Sigmoid colon (tissue), 7 donors: Measurements from ENCODE around the gene KCNAB3. TPM values are rescaled to one million over a fixed set of nuclear protein-coding genes. Genes with fewer than 3 reads are reported as not detected.
A peak's percentile ranks its signal among the peaks of the same experiment; 100 is the strongest.

Experiments used
- DNase-seq: peaks from one replicate; pipeline ENCODE4 v3.0.0-alpha.2; 2019
- H3K27ac ChIP-seq, 4 donors: fragments of 200-600 bp; sonication (generic); one replicate each; pipeline ENCODE4 v1.5.1; 2016 to 2019; ENCODE audit warnings: mild to moderate bottlenecking in 1 of 4
- H3K27me3 ChIP-seq, 3 donors: fragments of 200-600 bp; sonication (generic); one replicate each; pipeline ENCODE4 v1.5.1; 2019; ENCODE audit warnings: mild to moderate bottlenecking in 1 of 3
- H3K36me3 ChIP-seq, 4 donors: fragments of 200-600 bp; sonication (generic); one replicate each; pipeline ENCODE4 v1.5.1; 2016 to 2019
- H3K4me1 ChIP-seq, 4 donors: fragments of 200-600 bp; sonication (generic); one replicate each; pipeline ENCODE4 v1.5.1; 2017 to 2019
- H3K4me3 ChIP-seq, 4 donors: fragments of 200-600 bp; sonication (generic); one replicate each; pipeline ENCODE4 v1.5.1; 2017 to 2019; ENCODE audit warnings: mild to moderate bottlenecking in 2 of 4, moderate library complexity in 1 of 4
- H3K9me3 ChIP-seq, 4 donors: fragments of 200-600 bp in 3 of 4; sonication (generic) in 3 of 4; one replicate each; pipeline versions ENCODE4 v1.5.1 to v1.6.1; 2013 to 2019
- CTCF ChIP-seq, 4 experiments: fragments of 450-650 bp in 3 of 4; fragments of 200-600 bp in 1 of 4; IDR thresholded peaks; one replicate each; pipeline ENCODE4 v1.5.1; 2016 to 2019; ENCODE audit warnings: antibody characterized with exemption in 4 of 4, mild to moderate bottlenecking in 3 of 4, moderate library complexity in 2 of 4
- EP300 ChIP-seq, 4 donors: sonication (generic); formaldehyde crosslinking; IDR thresholded peaks; one replicate each; pipeline ENCODE4 v1.6.1; 2017; ENCODE audit warnings: antibody characterized with exemption in 4 of 4
- POLR2A ChIP-seq, 2 donors: fragments of 450-650 bp; IDR thresholded peaks; one replicate each; pipeline ENCODE4 v1.6.1; 2016; ENCODE audit warnings: antibody characterized with exemption in 2 of 2, mild to moderate bottlenecking in 2 of 2, moderate library complexity in 2 of 2
- POLR2AphosphoS5 ChIP-seq, 4 donors: sonication (generic); formaldehyde crosslinking; IDR thresholded peaks; one replicate each; pipeline ENCODE4 v1.6.1; 2017; ENCODE audit warnings: antibody characterized with exemption in 4 of 4
- WGBS, 2 donors: extraction: QIAGEN DNeasy Blood & Tissue Kit; methylation state at CpG; one replicate each; pipeline ENCODE4 v1.1.7; 2013; 5-methylcytosine and 5-hydroxymethylcytosine counted together
- intact Hi-C: fragments of 100-400 bp; cut with DNase I; formaldehyde crosslinking; loops from one replicate; pipeline ENCODE4 v1.15.1; 2023
- polyA plus RNA-seq, 3 donors: library from polyadenylated mRNA; stranded (reverse); fragments of 200-250 nt; gene quantifications; one replicate each; pipeline ENCODE4 v1.2.3, GENCODE V29; 2013
- total RNA-seq, 4 donors: library from RNA; depleted of rRNA; stranded (reverse); fragments of >200 nt; gene quantifications; one replicate each; pipeline ENCODE4 v1.1.0, GENCODE V29; 2016
- donor health status: healthy with polysubstance abuse.
- donor health status: Bipolar disorder and iron deficiency.
- donor health status: healthy.

The KCNAB3 gene
- total and polyA plus RNA-seq, 7 donors = 0.54 to 5.5 (median 0.68) TPM; not detected in 1

GRCh38 chr17:7940034-7940433 lies 10.4 kb upstream of the KCNAB3 start:
- Histone ChIP-seq H3K27ac (no peak overlapping the region), H3K36me3 (peaks cover 19 to 93% (median 35%) of the 10 kb centered on the region in 4 donors), H3K27me3 (no peaks in the 10 kb centered on the region), H3K4me1 (peaks cover 0 to 11% (median 2%) of the 10 kb centered on the region in 4 donors), H3K4me3 (no peak overlapping the region), H3K9me3 (no peaks in the 10 kb centered on the region)
- WGBS, 2 donors = 95 to 96% methylated on average over 4 of the region's 4 CpGs
- DNase-seq = no peak
- intact Hi-C loops = loop anchor here (5.0 kb wide), 1 partner anchor 42 kb away; no protein-coding TSS in a partner anchor
- TF ChIP-seq CTCF (IDR thresholded peaks at IDR 0.05) (no peak), POLR2A (IDR thresholded peaks at IDR 0.05) (no peak), POLR2AphosphoS5 (IDR thresholded peaks at IDR 0.05) (no peak), EP300 (IDR thresholded peaks at IDR 0.05) (no peak)

- no peak overlapping the region for H3K27ac ChIP-seq
- no peak overlapping the region for H3K4me3 ChIP-seq
- DNase-seq = no peak
- TF ChIP-seq EP300 (IDR thresholded peaks at IDR 0.05) (no peak), POLR2AphosphoS5 (IDR thresholded peaks at IDR 0.05) (no peak), POLR2A (IDR thresholded peaks at IDR 0.05) (no peak), CTCF (IDR thresholded peaks at IDR 0.05) (no peak)
- intact Hi-C loops = no loop called here
- no peaks in the 10 kb centered on the region for H3K9me3 ChIP-seq
- H3K27me3 ChIP-seq = no peaks in the 10 kb centered on the region
- H3K4me1 ChIP-seq = peaks cover 0 to 43% (median 32%) of the 10 kb centered on the region in 4 donors
- peaks cover 5 to 62% (median 12%) of the 10 kb centered on the region in 4 donors for H3K36me3 ChIP-seq
Measured at GRCh38 chr17:7935859-7936258, 6.2 kb upstream of the KCNAB3 start.

- peak overlapping the region; percentile 83 to 87 (median 84) for H3K27ac ChIP-seq
- peak; percentile 76 for DNase-seq
Measured at GRCh38 chr17:7932949-7933348, 3.3 kb upstream of the KCNAB3 start.

GRCh38 chr17:7932483-7932891 lies 2.8 kb upstream of the KCNAB3 start:
- 1% methylated on average over 17 of the region's 17 CpGs for WGBS, 2 donors
- H3K9me3 ChIP-seq = no peaks in the 10 kb centered on the region
- TF ChIP-seq CTCF (IDR thresholded peaks at IDR 0.05) (no peak), EP300 (IDR thresholded peaks at IDR 0.05) (no peak), POLR2AphosphoS5 (IDR thresholded peaks at IDR 0.05) (no peak), POLR2A (IDR thresholded peaks at IDR 0.05) (no peak)
- intact Hi-C loops = loop anchor here (2.0 to 5.0 kb wide), 2 partner anchors 44 to 75 kb away; partner anchors contain the start of genes CHD3, CYB5D1, NAA38 and TMEM88
- DNase-seq = peak; percentile 78
- peak overlapping the region; percentile 83 to 87 (median 84) for H3K27ac ChIP-seq
- peaks cover 0 to 28% (median 0%) of the 10 kb centered on the region in 4 donors for H3K36me3 ChIP-seq
- H3K4me3 ChIP-seq = peak overlapping the region; percentile 67 to 74 (median 72)
- peaks cover 0 to 20% (median 9%) of the 10 kb centered on the region in 3 donors for H3K27me3 ChIP-seq
- peaks cover 0 to 61% (median 42%) of the 10 kb centered on the region in 4 donors for H3K4me1 ChIP-seq

More at GRCh38 chr17:7932949-7933348, 3.3 kb upstream of the KCNAB3 start:
- Histone ChIP-seq H3K27me3 (peaks cover 0 to 20% (median 9%) of the 10 kb centered on the region in 3 donors), H3K4me3 (peak overlapping the region; percentile 67 to 74 (median 72)), H3K4me1 (peaks cover 0 to 61% (median 42%) of the 10 kb centered on the region in 4 donors), H3K9me3 (no peaks in the 10 kb centered on the region), H3K36me3 (peaks cover 0 to 33% (median 0%) of the 10 kb centered on the region in 4 donors)
- 2 to 11% methylated on average over 16 of the region's 16 CpGs for WGBS, 2 donors
- TF ChIP-seq CTCF (IDR thresholded peaks at IDR 0.05) = peak in 2 of 4 experiments; percentile 13 to 32
- TF ChIP-seq POLR2AphosphoS5 (IDR thresholded peaks at IDR 0.05) = peak in 1 of 4 donors; percentile 29
- TF ChIP-seq EP300 (IDR thresholded peaks at IDR 0.05) = no peak
- TF ChIP-seq POLR2A (IDR thresholded peaks at IDR 0.05) = no peak
- intact Hi-C loops = loop anchor here (2.0 to 5.0 kb wide), 2 partner anchors 44 to 76 kb away; partner anchors contain the start of genes CHD3, CYB5D1, NAA38 and TMEM88
